NCI-H2107 treated with DMSO at 0.1 percent for 48 hours (cell line): ENCODE results near the gene LGMN.

Experiments
- DNase-seq: peaks from one replicate; lab custom pipeline; 2025; ENCODE audit not compliant: unreplicated experiment; lab: John Stamatoyannopoulos, UW

The LGMN gene

DNA sequence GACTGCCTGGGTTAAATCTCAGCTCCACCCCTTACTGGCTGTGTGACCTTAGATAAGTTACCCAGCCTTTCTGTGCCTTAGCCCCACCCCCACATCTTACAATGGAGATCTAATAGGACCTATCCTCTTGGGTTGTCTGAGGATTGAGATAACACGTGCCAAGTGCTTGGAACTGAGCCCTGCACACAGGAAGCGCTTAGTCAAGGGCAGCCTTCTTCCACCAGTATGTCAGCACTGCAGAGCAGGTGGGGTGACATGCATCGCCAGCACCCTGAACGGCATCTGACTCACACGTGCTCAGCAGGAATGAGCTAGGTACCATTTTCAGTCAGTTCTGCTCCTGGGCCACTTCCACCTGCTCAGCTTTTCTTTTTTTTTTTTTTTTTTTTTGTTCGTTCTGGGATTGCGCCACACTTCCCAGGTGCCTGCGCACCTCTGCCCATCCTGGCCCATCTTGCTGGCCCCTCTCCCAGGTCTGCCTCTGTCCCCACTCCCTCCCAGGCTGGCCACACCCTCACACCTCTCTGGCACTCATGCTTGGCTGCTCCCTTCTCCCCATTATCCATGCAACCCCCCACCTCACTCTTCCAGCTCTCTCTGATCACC is 19.6 kb downstream of the LGMN start:
- DNase-seq = peak; percentile 77

DNA sequence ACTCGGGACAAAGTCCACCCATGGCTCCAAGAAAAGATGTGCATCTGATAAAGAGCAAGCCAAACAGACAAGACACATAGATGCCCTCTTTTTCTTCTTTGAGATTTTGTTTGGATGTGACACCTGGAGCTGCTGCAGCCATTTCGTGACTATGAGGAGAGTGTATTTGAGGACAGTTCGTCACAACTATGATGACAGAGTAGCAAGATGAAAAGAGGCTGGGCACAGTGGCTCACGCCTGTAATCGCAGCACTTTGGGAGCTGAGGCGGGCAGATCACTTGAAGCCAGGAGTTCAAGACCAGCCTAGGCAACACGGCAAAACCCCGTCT is 21.5 kb downstream of the LGMN start:
- DNase-seq = no peak

DNA sequence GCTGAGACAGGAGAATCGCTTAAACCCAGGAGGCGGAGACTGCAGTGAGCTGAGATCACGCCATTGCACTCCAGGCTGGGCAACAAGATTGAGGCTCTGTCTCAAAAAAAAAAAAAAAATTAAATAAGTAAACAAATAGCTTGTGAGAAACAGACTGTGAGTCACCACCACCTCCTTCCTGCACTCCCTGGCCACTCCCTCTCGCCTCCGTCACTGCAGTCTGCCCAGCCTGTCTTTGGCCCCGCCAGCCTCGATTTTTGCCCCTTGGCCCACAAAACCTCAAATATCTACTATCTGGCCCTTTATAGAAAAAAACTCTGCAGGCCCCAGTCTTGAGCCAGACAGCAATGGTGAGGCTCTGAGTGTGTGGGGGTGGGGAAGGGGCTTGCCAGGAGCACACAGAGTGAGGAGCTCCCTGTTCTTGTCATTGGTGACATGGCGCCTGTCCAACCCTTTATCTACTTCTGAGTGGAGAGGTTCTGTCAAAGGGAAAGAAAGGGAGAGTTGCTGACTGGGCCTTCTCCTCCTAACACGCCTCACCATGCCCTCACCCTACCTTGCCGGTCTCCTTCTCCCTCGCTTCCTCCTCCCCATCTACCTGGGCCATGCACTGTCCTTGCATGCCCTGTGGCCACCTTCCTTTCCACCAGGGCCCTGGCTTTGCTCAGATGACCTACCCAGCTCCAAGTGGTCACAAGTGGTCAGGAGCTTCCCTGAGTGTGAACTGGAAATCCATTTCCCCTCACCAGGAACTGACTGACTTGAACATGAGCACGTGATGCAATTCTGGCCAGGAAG is 22.1 kb downstream of the LGMN start:
- DNase-seq = no peak

DNA sequence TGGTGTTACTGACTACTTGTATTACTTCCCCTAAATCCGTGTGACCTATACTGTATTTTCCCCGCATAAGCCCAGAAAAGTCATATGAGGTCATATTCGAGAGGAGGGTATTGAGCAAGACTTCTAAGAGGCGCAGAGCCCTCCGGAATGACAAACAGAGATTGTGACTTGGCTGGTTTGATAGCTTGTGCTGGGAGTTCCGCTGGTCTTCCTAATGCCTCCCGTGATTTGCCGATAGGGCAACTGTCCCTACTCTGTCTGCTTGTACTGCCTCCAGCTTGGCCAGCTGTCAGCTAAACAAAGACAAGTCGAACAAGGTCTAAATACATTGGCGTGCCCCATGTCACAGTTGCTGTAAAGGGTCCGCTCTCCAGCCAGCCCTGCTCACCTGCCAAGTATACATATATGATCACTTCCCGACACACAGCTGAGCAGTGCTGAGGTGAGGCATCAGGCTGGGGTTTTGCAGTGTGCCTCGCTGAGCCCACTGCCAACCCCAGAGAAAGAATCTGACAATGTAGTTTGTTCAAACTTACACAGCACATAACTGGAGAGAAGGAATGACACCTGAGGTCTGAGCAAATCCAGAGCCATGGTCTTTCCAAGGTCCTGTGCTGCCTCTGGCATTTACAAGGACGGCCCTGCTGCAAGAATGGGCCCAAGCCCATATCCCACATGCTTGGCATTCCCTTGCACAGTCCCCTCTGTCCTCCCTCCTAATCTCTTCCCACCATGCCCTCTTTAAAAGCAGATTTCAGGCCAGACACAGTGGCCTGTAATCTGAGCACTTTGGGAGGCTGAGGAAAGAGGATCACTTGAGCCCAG is 23.7 kb downstream of the LGMN start:
- no peak for DNase-seq

DNA sequence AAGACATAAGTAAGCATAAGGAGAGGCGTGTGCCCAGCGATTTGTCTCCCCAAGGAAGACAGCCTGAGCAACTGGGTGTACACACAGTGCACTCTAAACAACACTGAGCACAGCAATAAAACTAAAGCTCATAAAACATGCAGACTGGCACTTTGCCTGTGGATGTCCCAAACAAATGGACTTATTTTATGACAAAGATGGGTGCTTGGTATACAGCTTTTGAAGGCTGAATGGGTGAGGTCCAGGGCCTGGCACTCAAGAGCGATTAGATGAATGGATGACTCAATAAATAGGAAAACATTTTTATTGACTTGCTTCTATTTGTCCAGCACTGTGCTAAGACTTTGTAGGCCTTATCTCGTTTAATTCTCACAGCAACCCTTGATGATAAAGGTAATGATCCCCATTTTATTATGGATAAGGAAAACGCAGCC is 28.5 kb downstream of the LGMN start:
- no peak for DNase-seq

DNA sequence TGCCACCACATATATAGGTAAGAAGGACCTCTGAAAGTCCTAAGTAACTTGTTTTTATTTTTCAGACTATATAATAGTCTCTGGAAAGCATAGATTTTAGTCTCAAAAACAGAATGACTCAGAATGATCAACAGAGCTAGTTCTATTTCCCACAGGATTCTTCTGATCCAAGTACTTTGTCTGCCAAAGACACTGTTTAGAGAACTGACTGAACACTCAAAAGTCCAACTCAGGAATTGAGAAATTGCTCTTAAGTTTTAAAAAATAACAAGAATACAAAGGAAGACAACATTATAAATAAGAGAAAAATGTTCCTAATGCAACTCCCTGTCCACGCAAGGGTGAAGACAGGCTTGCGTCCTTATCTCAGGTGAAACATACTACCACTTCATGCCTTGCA is 29.0 kb downstream of the LGMN start:
- DNase-seq = no peak

DNA sequence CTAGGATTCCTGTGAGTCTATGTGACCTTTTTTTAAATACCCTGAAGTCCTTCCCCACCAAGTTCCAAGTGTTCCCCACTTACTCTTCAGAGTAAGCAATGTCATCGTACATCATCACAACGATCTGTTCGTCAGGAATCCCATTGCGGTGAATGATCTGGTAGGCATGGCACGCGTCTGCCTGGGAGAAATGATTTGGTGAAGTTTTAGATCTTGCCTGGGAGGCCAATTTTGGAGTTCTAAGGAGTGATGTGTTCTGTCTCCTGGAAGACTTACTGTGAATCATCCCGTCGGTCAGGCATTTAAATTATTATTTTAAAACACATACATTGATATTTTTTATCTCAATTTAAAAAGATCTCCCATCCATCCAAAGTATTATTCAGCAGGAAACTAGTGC is 29.8 kb downstream of the LGMN start:
- DNase-seq = no peak

DNA sequence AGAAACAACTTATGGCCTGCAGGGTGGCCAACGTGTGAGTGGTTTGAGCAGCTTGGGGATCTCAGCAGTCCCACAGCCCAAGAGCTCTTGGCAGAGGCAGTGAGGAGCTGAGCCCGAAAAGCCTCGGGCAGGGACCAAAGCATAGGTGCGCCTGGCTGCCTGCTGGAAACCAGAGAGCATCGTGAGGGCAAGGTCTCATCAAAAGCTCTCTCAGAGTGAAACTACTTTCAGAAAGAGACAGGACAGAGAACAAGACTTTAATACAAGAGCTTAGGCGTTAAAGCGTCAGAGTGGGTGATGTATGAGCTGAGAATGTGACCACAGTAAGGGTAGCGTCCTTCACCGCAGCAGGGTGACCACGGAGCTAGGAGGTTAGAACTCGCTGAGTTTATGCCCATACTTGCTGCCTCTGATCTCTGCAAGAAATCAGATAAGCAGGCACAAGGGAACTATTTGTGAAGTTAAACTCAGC is 30.8 kb downstream of the LGMN start:
- DNase-seq = no peak

DNA sequence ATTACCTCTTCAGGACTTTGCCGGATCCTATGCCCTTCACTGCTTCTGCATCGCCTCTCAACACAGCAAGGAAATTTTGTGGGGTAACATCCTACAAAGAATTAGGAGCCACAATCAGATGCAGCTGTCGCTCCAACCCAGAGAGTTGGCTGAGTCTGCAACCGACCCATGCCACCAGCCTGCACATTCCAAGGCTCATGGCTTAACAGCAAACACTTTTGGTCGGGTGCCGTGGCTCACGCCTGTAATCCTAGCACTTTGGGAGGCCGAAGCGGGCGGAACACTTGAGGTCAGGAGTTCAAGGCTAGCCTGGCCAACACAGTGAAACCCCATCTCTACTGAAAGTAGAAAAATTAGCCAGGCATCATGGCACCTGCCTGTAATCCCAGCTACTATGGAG is 32.3 kb downstream of the LGMN start:
- no peak for DNase-seq

DNA sequence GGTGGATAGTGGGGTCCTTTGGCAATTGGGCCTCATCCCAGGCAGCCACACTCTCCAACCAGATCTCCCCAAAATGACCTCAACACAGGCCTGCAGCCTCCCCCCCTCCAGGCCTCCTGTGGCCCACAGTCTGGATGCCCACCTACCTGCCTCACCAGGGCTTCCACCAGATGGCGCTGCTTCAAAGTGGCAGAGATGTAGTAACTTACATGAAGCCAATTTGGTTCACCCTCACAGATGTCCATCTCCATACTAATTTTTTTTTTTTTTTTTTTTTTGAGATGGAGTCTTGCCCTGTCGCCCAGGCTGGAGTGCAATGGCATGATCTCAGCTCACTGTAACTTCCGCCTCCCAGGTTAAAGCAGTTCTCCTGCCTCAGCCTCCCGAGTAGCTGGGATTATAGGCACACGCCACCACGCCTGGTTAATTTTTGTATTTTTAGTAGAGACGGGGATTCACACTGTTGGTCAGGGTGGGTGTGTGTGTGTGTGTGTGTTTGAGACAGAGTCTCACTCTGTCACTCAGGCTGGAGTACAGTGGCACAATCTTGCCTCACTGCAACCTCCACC is 33.6 kb downstream of the LGMN start:
- DNase-seq = peak; percentile 46

DNA sequence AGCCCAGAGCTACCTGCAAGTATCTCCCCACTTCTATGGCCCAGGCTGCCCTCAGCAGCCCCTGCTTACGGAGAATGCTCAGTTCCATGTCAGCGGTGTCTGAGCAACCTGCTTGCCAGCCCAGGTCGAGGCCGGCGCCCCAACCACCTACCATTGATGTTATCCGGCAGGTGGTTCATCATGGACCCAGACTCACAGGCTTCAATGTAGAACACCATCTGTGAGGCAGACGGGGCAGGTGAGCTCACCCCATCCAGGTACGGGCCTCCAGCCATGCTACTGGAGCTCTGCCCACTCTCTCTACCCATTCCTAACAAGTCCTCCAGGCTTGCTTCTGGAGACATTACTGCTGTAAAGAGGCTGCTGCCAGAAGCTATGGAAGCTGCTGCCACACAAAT is 35.8 kb downstream of the LGMN start:
- DNase-seq = no peak

DNA sequence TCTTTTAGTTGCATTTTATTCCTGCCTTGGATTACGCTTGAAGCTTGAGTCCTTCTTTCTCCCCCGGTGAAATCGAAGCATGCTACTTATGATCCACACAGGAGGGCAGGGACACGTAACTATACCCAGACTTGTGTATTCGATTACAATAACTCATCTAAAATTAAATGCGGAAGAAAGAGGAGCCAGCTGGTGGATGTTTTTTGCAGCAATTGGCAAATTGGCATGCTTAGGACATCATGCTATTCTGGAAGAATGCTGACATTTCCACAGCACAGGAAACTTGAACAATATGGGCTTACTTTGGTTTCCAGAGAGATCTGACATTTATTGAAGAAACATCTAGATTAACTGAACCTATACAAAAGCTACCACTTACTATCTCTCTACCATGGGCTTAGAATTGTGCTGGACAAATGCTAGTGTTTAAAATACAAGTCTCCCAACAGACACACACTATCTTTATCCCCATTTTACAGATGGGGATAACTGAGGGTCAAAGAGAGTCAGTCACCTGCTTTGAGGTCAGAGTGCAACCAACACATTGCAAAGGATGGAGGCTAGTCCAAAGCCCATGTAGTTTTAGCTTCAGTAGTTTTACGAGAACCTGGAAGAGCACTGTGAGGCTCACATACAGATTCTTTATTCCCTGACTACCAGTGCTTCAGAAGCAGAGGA is 36.3 kb downstream of the LGMN start:
- DNase-seq = no peak

DNA sequence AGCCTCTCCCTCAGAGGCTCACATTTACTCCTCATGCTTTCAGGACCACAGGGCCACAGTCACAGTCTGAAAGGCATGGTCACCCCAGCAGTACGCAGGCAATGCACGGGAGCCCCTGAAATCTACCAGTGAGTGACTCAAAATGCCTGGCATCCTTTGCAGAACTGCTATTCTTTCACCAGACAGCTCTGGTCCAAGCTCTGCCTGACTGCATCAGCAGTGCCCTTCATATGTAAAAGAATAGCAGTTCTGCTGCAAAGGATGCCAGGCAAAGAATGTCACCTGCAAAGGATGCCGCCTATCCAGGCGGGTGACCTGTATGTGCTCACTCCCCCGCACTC is 38.5 kb downstream of the LGMN start:
- DNase-seq = no peak

DNA sequence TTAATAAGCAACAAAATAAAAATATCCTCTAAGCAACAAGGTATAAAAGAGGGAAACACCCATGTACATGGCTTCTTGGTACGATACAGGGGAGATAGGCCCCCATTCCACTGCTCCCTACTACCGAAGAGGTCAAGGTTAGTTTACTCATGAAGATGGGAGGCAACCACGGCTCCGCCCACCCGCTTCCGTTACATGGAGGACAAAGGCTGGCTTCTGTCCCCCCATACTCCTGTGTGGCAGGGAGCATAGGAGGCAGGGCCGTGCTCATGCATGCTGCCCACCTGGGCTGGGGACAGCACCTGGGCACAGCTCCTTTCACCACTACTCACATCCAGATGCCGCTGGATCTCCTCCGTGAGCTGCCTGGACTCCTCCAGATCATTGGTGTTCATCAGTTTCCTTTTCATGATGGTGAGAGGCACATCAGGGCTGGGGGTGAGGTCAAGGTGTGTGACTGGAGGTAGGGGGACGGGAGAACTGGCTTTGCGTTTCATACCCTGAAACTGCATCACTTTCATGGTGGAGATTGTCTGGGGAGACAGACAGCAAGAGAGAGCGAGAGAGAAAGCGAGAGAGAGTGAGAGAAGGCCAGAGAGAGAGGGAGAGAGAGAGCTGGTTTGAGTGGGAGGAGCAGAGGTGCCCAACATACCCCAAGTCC is 39.0 kb downstream of the LGMN start:
- DNase-seq = no peak

DNA sequence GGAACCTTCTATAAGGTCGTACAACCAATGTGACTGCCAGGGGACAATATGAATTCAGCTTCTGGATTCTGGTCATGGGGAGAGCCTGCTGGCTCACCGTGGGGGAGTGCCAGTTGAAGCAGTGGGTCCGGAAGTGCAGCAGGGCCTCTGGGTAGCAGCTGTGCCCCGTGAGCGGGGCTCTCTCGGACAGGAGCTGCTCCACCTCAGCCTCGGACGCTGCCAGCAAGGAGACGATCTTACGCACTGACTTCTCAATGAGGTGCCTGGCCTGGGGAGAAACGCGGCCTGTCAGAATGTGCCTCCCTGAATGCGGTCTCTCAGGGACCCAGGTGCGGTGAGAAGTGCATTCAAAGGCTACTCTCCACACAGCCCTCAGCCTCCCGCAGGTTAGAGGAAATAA is 42.0 kb downstream of the LGMN start:
- no peak for DNase-seq

DNA sequence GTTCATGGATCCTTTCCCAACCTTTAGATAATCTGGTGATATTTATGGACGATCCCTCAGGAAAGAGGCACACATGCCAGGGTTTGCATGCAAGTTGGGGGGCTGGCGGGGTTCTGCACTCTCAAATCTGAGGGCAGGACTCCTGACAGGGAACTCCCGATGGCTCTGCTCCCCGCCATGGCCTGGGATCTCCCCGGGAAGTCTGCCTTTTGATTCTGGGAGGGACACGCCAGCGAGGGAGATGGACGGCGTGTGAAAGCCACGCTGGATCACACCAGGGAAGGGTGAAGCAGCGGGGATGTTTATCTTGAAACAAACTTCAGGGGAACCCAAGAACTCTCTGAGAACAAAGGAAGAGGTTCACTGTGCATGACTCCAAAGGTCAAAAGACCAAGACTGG is 43.6 kb downstream of the LGMN start:
- DNase-seq = no peak

DNA sequence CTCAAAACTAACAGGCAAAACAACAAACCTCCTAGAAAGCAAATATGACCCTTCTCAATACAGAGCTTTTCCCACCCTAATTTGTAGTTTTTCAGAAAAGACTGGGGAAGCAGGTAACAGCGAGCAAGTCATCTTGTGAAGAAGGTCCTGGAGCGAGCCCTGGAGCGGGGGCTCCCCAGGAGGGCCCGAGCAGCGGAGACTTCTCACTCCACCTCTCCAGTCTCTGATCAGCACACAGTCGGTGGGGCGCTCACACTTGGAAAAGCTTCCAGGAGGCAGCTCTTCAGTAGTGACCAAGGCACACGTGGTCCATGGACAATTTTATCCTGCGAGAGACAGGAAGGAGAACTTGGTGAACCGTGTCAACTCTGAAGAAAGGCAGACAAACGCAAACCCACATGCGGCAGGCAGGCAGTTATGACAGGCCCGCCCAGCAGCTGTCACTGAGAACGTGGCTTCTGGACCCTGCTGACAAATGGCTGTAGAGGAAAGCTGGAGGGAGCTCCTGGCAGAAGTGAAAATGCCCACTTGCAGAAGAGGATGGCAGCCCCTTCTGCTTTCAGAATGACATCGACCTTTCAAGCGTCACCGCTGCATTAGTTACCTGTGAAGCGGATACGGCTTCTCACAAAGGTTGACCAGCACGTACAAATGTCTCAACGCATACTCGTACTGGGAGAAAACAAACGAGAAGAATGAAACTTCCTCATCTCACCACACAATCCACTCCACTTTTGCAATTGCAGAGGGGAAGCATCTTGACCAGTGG is 44.2 kb downstream of the LGMN start:
- no peak for DNase-seq

DNA sequence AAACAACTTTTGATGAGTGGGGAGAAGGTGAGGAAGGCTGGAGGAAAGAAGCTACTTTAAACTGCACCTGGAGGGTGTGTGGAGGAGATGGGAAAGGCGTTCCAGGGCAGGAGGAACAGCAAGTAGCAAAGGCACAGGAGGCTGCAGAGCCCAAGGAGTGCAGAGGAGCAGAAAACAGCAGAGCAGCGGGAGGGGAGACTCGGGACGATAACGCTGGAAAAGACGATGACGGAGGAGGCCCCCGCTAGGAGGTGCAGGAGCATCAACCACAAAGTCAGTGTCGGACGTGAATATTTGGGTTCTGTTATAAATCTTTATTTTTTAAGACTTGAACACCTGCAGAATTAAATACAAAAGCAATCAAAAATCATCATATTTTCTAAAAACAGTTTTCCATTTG is 44.9 kb downstream of the LGMN start:
- no peak for DNase-seq

DNA sequence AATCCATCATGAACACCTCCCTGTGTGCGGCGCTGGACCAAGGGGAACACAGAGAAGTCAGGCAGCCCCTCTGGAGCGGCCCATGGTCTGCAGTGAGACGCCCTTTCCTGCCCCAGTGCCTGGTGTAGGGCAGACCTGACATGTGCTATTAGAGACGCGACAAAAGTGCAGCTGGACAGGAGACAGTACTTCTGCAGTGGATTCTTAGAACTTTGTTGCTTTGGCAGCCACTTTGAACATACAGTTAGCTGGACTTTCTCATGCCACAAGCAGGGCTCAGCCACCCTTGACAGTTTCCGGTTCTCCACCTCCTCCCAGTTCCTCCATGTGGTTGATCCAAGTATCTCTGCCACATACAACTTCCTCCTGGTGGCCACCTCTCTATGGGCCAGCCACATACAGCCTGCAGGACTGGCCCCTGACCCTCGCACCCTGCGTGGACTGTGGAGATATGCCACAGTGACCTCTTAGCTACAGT is 45.9 kb downstream of the LGMN start:
- no peak for DNase-seq

DNA sequence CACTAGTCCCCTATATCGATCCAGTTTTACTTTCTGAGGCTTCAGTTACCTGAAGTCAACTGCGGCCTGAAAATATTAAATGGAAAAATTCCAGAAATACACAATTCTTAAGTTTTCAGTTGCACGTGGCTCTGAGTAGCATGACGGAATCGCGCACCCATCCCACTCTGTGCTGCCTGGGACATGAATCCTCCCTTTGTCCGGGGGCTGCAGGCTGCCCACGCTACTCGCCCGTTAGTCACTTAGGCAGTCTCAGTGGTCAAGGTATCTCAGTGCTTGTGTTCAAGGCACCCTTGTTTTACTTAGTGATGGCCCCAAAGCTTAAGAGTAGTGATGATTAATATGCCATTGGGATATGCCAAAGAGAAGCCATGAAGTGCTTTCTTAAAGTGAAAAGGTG is 46.6 kb downstream of the LGMN start:
- DNase-seq = no peak
